ENCODE measurements around the gene XXYLT1.

Gene XXYLT1

DNA sequence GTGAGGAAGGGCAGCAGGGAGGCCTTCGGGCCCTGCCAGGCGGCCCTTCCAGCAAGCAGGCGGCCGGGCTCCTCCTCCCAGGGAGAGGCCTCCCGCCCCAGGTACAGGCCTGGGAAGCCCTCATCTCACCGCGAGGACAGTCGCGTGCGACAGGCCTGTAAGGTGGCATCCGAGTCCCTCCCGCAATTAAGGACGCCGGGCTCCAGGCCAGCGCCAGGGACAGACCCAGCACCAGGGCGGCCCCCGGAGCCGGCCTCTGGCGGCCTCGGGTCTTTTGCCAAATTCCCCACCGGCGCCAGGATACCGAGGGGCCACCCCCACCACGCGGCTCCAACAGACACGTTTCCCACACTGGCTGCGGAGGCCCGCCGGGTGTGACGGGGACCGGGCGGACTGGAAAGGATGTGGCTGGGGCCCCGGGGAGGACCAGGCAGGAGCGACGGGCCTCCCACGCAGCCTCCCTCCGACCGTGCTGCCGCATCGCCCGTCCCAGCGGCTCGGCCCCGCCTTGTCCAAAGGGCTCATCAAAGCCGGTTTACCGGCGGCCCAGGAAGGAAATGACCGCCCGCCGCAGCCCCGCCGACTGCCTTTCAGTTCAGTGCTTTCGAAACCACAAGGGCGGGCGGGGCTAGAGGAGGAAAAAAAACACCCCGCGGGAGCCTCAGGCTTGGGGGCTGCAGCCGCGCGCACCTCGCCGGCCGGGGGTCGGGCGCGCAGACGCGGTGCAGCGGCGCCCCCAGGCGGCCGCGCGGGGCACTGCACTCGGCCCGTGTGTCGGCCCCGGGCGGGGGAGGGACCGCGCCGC is 11.3 kb downstream of the XXYLT1 start:
- H3K4me3 ChIP-seq (ENCODE audit: low read depth, low read length): peak overlapping the region; percentile 73
- DNase-seq (ENCODE audit: low read depth): peak; percentile 82
- TF ChIP-seq, protein P1, sequence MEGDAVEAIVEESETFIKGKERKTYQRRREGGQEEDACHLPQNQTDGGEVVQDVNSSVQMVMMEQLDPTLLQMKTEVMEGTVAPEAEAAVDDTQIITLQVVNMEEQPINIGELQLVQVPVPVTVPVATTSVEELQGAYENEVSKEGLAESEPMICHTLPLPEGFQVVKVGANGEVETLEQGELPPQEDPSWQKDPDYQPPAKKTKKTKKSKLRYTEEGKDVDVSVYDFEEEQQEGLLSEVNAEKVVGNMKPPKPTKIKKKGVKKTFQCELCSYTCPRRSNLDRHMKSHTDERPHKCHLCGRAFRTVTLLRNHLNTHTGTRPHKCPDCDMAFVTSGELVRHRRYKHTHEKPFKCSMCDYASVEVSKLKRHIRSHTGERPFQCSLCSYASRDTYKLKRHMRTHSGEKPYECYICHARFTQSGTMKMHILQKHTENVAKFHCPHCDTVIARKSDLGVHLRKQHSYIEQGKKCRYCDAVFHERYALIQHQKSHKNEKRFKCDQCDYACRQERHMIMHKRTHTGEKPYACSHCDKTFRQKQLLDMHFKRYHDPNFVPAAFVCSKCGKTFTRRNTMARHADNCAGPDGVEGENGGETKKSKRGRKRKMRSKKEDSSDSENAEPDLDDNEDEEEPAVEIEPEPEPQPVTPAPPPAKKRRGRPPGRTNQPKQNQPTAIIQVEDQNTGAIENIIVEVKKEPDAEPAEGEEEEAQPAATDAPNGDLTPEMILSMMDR (IDR thresholded peaks at IDR 0.05; ENCODE audit: low read depth, low read length, missing control alignments): peak; percentile 67

DNA sequence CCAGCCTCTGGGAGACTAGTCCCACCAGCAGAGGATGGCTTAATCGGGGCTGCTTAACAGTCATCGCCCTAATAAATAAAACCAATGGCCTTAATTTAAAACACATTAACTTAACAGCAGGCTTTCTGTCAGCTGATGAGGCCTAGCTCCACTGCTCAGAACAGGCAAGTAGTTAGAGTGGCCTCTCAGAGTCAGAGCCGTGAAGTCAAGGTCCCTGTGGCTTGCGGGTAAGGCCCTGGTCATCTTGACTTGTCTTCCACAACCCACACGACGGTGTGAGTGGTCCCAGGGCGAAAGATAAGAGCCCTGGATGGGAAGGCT is 11.8 kb downstream of the XXYLT1 start:
- TF ChIP-seq, protein P1 (IDR thresholded peaks at IDR 0.05; ENCODE audit: low read depth, low read length, missing control alignments): no peak
- H3K4me3 ChIP-seq (ENCODE audit: low read depth, low read length): peak overlapping the region; percentile 59
- no peak for DNase-seq (ENCODE audit: low read depth)

DNA sequence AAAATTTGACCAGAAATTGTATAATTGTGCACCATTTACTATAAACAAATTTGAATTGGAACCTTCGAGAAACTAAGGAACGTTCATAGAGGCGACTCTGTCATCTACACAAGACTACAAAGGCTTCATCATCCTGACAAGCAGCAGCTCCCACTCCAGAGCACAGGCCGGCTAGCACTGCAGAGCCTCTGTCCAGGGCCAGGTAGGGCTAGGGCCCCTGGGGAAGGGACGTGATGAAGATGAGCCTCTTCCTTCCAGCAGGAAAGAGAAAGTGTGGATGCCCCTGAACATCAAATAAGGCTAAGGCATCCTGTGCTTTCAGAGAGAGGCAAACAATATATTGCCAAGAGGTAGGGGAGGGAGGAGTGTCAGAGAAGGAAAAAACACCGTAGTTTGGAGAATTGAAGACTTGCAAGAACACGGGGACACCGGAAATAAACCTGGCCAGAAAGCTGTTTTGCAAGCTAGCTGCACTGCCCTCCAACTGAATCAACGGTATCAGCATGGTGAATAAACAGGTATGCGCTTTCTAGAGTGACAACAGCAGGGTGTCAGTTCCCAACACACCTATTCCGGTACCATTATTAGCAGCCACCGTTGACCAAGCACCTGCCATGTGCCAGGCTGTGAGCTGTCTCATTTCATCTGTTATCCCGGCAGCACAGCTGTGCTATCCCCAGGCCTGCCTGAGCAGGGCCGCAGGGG is 12.4 kb downstream of the XXYLT1 start:
- TF ChIP-seq, protein P1 (IDR thresholded peaks at IDR 0.05; ENCODE audit: low read depth, low read length, missing control alignments): no peak

DNA sequence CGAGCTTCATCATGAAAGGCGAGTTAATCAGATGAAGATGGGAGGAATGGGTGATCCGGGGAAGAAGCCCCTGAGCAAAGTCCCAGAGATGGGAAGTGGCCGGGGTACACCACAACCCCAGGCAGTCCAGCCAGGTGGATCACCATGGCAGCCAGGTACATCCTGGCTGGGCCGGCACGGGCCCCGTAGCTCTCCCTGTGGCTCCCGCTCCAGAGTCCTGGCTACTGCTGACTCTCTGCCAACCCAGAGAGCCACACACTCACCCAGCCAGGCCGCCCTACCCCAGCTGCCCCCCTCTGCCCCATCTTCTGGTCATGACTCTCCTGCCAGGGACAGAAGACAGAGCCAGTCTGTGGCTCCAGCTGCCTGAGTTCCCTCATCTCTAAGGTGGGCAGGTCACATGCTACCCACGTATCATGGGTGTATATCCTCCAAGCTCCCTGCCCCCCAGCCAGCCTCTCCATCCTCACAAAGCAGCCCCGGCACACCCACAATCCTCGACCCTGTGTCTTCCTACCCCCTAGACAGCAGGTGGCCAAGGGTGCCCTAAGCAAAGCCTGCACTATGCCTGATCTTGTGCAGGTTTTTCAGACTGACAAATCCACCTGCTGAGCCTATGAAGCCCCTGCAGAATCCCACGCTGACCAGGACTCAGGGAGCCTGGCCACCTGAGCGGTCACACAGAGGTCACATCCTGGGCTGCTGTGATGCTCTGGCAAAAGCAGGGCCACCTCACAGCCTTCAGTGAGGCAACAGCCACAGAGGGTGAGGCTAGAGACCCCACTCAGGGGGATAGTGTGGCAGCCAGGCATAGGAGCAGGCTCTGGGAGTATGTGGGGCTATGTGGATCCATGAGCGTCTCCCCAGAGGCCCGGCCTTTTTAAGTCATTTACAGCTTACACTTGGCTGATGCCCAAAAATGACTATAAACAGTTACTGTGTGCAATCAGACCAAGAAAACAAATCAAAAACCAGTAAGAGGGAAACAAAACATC is 13.2 kb downstream of the XXYLT1 start:
- TF ChIP-seq, protein P1 (IDR thresholded peaks at IDR 0.05; ENCODE audit: low read depth, low read length, missing control alignments): no peak
- no peak overlapping the region for H3K4me3 ChIP-seq (ENCODE audit: low read depth, low read length)
- no peak for DNase-seq (ENCODE audit: low read depth)

More for the DNA sequence above, 12.4 kb downstream of the XXYLT1 start:
- H3K4me3 ChIP-seq (ENCODE audit: low read depth, low read length): peak overlapping the region; percentile 59; the same call in 1 of the 2 replicates
- DNase-seq (ENCODE audit: low read depth): no peak

DNA sequence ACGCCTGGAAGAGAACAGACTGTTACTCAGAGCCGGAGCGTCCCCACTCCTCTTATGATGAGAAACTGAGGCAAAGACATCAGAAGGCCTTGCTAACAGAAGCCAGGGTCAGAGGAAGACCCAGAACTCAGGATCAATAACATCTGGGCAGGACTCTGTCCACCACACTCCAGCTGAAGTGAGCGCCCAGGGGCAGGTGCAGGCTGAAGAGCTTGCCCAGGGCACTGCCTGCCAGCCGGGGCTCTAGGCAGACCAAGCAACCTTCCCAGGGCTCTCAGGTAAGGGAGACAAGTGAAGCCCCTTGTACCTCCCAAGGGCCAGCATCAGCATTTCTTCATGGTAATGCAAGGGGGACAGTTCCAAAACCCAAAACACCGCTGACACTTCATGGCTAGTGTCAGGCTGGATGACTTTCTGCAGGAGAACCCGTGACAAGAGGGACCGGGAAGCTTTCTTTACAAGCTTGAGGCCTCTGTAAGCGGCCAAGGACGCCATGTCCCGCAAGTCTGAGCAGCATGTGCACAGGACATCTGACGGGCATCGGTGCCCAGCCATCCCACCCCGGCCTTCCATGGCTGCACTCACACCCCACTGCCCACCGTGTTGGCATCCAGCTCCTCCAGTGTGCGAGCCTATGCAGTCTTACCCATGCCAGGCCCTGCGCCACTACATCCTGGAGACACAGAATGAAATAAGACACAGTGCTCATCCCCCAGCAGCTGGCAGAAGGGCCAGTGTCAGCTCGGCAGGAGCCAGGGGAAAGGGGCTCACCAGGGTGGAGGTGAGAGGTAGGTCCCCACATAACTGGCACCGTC is 14.1 kb downstream of the XXYLT1 start:
- no peak overlapping the region for H3K4me3 ChIP-seq (ENCODE audit: low read depth, low read length)
- DNase-seq (ENCODE audit: low read depth): no peak
- TF ChIP-seq, protein P1 (IDR thresholded peaks at IDR 0.05; ENCODE audit: low read depth, low read length, missing control alignments): no peak
